Dedifferentiated amniotic fluid mesenchymal stem cell (primary cell): ENCODE results near the gene SNRK.

ENCODE experiments used
- DNase-seq: peaks from one replicate; pipeline ENCODE4 v3.0.0-alpha.2; 2016; ENCODE audit errors: extremely low spot score

The SNRK gene

DNA sequence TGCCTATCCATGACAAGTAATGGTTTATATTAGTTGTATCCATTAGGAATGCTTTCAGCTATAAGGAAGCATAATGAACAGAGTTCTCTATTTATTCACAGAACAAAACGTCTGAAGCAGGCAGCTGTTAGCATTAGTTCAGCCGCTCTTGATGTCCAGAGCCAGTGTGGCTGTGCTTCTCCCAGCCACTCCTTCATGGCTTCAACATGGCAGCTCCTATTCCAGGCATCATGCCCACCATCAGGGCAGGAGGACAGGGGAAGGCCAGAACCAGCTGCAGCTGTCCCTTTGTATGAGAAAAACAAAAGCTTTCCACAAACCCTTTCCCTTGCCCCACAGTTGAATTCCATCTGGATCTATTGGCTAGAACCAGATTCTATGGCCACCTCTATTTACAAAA is 12.9 kb upstream of the SNRK start:
- DNase-seq = no peak

DNA sequence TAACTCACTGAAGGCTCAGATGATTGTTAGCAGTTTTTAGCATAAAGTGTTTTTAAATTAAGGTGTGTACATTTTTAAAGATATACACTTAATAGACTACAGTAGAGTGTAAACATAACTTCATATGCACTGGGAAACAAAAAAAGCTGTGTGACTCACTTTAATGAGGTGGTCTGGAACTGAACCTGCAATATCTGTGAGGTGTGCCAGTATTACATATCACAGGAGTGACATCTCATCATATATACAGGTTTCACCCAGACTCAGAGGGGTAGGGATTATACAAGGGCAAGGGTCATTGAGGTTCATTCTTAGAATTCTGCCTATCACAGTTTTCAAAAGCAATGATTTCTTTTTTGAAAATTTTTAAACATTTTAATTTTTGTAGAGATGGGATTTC is 7.3 kb upstream of the SNRK start:
- no peak for DNase-seq

DNA sequence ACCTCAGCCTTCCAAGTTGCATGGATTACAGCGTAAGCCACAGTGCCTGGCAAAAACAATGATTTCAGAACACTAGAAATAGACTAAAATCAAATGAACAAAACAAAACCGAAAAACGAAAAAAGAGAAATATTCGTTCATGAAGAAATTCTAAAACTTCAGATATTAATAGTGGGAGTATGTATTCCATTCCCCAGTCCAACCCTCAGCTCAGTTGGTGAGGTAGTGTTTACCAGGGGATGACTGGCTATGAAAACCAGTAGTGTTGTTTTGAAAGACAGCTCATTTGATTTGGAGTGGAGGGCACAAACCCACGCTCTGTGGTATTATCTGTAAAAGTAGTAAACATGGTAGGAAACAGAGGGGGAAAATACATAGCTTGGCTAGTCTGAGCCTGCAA is 6.8 kb upstream of the SNRK start:
- DNase-seq = no peak

DNA sequence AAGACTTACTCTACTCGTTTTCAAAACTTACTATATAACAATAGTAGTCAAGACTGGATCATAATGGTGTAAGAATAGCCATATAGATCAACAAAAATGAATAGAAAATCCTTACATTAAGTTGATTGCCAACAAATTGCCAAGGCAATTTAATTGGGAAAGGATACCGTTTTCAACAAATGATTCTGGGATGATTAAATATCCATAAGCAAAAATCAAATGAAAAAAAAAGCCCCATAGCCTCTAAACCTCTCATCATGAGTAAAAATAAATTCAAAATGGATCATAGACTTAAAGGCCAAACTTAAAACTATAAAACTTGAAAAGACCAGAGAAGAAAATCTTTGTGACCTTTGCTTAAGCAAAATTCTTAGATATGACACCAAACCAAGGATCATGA is 5.3 kb upstream of the SNRK start:
- no peak for DNase-seq

DNA sequence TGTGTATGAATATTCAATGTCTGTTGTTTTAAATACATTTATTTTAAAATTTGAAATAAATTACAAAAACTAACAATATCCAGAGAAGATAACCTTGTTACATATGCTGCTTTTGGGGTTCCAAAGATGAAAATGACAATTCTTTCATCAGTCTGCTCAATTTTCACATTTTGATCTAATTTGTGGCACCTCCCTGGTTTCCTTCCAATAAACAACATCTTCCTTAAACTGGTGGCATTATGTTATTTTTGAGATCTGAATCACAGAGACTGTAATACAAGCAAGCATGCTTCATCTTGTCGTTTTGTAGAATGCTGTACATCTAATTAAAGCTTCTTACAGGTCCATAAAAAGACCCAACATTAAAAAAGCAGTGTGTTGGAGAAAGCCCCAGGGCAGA is 2.2 kb upstream of the SNRK start:
- no peak for DNase-seq

DNA sequence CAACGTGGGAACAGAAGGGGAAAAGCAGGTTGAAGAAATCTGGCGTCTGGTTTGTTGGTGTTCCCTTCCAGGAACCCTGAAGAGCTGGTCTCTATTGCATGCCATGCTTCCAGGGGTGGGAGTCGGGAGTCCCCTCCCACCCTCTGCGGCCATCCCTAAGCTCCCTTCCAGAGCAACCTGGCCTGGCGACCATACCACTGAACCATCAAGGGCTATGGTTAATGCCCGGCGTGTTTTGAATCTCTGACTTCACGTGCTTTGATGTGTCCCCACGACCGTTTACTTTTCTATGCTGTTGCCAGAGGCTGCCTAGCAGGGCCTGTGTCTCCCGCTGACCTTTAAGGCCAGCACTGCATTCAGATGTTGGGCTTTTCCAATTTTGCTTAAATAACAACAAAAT is 696 bp upstream of the SNRK start:
- no peak for DNase-seq

DNA sequence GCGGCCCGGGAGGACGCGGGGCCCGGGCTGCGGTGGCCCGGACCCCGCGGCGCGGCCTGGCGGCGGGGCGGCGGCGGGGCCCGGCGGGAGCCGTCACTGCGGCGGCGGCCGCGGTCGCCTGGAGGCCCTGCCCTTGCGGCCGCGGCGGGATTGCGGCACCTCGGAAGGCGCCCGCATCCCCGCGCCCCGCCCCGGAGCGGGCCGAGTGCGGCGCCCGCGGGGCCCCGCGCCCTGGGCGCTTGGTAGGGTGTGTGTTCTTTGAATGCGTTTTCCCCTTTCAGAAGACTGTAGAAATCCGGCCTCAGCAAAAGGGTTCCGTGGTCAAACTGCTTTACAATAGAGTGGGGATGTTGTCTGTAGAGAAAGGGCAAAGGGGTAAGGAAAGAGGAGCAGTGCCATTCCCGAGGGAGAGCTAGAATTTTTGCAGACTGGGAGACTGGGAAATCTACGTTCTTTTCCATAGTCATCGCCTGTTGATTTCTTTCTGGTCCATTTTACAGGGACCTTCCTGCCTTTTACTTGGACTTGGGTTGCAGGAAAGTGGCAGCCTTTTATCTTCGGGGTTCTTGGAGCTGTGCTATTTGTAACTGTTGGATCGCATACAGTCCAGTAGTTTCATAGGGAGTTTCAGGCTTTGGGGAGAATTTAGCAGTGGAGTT is 630 bp downstream of the SNRK start:
- DNase-seq = no peak

DNA sequence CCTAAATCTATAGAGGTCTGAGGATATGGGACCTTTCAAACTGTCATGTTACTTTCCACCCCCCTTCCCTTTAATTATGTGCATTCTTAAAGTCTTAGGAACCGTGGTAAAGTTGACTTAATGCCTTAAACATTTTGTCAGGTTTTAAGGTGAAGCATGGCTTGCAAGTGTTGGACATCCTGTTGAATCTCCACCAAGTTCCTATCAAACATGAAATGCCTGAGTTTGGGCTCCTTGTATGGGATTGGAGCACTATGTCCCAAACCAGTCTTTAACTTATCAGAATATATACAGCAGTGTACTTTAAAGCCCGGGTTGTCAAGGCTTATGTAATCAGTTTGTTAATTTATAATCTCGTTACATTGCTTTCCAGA is 1.1 kb downstream of the SNRK start:
- DNase-seq = no peak

DNA sequence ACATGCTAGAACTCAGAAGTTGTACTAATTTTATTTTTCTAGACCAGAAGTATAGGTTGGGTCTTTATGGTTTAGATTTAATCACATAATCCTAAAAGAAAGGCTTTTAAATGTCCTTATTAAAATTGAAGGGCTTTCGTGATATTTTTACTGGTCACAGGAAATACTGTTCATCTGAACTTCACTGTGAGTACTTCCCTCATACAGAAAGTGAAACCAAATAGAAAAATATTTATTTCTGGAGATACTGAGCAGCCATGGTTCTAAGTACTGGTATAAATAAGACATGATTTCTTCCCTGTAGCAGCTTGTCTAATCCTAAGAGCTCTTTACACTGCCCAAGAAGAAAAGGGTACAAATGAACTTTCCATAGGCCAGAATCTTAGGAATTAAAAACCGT is 2.0 kb downstream of the SNRK start:
- DNase-seq = peak; percentile 45

DNA sequence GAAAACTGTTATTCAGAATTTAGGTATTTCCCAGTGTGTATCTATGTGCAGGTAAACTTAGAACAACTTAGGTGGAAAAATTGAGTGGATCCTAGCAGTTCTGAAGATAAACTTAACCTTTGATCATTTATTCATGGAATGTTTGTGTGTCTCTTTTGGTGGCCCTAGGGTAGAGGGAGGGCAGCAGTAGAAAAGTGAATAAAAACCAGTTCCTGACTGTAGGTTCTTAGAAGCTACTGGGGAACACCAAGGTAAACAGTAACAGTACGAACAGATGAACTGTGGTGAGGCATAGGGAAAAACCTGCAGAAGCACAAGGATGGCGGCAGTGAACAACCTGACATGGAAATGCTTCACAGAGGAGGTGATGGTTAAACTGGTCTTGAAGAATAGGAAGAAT is 2.5 kb downstream of the SNRK start:
- no peak for DNase-seq

DNA sequence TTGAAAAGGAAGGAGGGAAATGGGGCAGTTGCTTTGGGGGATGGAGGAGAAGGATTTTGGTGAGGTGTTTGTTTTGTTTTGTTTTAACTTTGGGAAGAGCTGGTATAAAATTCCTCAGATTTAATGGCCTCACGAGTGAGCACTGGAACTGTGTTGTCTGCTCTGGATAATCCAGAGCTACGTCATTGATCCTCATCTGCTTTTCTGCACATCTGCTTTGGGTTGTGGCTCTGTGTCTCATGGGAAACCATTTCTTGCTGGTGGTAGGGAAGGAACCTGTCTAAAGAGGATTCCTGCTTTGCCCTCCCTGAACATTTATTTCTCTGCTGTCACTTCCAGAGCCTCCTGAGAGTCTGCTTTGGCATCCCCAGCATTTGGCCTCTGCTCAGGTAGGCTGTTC is 3.1 kb downstream of the SNRK start:
- DNase-seq = no peak

DNA sequence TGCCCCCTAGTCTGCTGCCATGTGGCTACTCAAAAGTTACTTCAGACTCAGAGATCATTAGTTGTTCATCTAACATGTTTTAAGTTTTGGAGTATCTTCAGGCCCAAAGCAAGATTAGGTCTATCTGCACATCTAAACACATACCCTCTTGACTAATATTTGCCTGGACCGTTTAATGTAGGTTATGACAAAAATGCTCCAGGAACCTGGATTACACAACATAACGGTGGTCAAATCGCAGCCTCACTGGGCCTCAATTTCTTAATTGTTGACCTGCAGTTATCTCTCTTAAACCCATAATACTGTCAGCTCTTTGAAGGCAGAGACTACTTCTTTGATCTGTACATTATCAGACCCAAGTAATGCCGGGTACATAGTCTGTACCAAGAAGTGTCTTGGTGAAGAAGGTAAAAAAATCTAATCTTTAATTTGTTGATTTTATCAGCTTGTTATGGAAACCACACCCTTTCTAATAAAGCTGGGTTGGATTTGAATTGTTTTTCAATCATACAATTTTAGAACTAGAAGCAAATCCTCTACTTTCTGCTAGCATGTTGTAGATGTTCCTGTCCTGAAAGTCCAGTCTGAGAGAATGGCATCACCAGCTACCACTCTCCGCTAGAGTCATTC is 3.6 kb downstream of the SNRK start:
- DNase-seq = no peak

DNA sequence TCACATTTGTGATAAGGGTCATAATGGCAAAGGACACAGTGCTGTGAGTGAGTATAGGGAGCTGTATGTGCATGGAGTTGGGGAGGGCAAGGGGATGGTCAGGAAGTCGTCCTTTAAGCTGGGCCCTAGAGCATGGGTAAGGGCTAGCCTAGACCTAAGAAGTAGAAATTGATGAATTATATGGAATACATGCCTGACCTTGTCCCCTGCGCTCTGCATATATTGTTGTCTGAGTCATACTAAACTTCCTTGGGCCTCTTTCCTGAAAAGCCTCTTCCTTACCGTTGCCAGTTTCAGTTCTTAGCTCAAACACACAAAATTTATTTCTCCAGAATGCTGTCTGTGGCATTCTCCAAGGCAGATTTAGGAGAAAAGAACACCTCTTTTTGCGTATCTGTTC is 4.6 kb downstream of the SNRK start:
- no peak for DNase-seq

DNA sequence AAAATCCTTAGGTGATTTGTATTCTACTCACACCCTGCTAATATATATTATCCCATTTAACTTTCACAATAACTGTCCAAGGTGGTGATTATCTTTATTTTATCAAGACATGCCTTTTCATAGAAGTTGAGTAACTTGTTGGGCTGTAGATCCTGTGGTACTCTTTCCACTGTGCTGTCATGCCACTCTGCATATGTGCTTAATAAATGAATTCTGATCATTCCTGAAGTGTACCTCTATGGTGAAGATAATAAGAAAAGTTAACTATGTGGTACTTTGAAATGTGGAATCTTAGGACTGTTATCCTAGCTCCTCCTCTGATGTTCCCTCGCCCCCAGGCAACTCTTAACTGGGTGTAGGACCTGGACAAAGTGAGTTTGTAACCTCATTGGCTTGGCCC is 5.2 kb downstream of the SNRK start:
- DNase-seq = no peak

DNA sequence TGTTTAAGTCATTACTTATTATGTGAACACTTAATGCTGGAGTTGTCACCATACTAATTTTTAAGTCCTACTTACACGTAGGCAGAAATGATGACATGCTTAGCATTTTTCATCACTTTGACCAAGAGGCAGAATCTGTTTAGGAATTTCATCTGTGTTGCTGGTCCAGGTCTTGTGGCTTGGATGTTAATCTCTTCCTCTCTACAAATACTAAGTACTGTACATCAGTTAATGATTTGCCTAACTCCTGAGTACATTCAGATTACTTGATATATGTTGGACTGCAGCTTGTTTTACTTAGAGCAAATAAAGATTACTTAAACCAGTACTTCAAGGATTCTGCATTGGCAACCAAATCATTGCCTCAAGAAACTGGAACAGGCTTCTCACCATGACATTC is 8.6 kb downstream of the SNRK start:
- DNase-seq = no peak

DNA sequence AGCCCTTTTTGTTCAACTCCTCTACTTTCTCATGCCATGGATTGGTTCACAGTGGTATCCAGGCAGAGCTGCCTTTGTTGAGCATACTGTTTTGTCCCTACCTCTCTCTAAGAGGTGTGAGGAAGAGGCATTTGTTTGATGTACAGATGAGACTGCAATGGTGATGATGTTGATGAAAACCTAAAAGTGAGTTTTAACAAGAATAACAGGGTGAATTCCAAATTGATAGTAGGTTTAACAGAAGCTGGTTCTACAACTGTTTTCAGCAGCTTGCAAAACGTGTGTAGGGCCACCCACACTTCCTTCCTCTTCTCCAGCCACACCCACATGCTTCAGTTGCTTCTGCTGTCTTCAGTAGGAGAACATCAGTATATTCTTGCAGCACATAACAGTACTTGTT is 10.2 kb downstream of the SNRK start:
- no peak for DNase-seq

DNA sequence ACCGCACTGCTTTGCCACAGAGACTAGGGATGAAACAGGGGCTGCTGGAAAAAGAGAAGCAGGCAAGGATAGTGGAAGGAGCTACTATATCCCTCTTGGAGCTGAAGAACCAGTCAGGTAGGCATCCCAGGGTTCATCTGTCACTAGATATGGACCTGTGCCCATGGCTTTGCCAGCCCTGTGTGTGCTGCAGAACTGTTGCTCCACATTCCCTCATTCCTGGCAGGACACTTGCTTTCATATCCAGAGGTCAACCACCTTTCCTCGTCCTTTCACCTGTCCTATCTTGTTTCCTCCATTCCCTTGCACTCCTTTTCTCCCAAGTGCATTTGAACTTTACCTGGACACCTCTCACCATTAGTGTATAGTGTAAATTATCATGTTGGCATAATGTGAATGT is 12.0 kb downstream of the SNRK start:
- DNase-seq = no peak

DNA sequence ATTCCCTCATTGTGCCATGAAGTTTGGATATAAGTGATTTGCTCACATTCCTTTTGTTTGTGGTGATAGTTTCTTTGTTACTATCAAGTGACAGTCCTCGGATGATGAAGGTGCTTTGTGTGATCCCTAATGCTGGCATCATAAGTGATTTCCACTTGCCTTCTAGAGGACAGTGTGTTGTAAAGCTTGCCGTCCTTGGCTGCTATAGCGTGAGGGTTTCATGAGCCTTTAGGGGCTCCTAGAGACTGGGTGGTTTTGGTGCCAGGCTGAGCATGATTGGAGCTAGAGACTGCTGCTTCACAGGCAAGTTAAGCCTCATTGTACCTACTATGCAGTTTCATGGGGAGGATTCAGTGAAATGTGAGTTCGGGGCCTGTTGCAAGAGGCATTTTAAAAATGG is 12.4 kb downstream of the SNRK start:
- no peak for DNase-seq

DNA sequence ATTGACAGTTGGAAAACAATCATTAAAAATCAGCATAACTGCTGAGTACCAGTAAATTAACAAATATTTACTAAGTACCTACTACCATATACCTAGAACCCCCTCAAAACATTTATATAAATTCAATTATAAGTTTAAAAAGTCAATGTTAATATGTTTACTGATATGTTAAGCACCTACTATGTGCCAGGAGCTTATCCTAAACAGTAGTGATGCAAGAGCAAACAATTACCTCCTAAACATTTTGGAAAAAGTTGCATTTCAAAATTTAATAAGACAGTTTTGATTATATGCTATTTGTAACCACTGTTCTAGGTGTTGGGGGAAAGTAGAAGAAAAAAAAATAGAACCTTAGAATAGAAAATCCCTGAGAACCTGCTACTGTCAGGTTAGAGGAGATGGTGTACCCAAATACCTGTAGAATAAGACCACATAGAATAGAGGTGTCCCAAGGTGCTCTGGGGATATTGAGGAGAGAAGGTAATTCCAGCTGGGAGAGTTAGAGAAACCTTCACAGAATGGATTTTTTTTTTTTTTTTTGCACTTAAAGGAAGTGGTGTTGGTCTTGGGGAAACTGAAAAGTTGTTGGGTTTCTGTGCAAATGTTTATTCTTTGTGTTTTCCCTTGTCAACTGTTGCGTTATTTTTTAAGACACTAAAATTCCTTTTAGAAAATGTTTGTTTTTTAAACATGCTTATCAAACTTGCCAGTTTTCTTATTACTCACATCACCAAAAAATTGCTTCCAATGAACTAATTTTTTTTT is 16.0 kb downstream of the SNRK start:
- DNase-seq = no peak

DNA sequence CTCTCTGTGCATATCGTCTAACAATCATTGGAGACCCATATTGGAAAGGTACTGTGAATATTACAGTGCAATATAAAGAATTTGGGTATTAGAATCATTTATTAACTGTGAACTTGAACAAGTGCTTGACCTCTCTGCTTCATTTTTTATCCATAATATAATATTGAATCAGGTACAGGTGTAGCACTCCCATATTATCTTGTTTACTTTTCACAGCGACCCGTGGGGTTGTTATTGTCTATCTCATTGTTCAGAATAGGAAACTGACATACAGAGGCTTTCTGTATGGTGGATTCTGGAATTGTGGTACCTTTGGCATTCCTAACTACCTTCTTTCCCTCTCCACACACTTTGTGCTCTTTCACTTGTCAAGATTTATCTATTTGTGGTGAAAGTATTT is 17.8 kb downstream of the SNRK start:
- no peak for DNase-seq

DNA sequence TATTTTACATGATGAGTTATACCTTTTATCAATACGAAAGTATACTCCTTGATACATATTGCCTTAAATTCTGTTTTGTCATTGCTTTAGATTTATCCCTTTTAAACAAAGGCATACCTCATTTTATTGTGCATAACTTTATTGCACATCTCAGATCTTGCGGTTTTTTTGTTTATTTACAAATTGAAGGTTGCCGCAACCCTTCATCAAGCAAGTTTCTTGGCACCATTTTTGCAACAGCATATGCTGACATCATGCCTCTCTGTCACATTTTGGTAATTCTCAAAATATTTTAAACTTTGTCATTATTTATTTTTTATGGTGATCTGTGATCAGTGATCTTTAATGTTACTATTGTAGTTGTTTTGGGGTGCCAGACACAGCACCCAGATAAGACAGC is 20.9 kb downstream of the SNRK start:
- DNase-seq = no peak

DNA sequence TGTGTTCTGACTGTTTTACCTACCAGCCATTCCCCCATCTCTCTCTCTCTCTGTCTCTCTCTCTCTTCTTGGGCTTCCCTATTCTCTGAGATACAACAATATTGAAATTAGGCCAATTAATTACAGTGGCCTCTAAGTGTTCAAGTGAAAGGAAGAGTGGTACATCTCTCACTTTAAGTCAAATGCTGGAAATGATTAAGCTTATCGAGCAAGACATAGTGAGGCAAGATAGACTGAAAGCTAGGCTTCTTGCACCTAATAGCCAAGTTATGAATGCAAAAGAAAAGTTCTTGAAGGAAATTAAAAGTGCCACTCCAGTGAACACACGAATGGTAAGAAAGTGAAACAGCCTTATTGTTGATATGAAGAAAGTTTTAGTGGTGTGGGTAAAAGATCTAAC is 21.3 kb downstream of the SNRK start:
- DNase-seq = no peak
